Activated CD4-positive, CD25-positive, alpha-beta regulatory T cell treated with anti-CD3 and anti-CD28 coated beads, Interleukin-2, amount 50 U/mL, for 16 hours (primary cell): Measurements from ENCODE around the gene GPATCH8.
"Not testable (repeated sequence)": the region's sequence is repeated elsewhere in the genome, so short reads cannot be mapped to it uniquely, and the experiment has no call there.

Experiments
- DNase-seq: peaks from one replicate; pipeline ENCODE4 v3.0.0-alpha.2; 2020; ENCODE audit warnings: low read depth, low spot score

The GPATCH8 gene

GRCh38 chr17:44503147-44504029 lies at the start of gene GPATCH8:
Gene GPATCH8, minus strand, starts transcription at chr17:44503406. Its CDS starts 36 bp downstream, at chr17:44503370.
- DNase-seq: peak; percentile 86

DNA sequence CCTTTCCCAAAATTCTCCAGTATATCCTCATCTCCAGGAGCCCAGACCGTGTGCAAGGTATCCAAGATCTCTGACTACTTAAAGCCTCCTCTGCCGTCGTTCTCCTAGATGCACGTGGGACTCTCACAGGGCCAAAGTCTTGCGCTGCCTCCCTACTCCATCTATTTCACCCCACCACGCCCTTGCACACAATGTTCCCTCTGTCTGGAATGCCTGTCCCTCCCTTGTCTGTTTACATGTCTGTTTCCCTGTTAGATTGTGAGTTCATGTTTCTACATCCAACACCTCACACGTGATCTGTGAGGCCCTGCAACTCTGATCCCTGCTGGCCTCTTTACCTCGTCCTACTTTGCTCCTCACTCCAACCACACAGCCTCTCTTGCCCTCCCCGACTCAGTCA lies 49.2 kb upstream of the GPATCH8 start:
- no peak for DNase-seq

- no peak for DNase-seq
These were observed 46.5 kb upstream of the GPATCH8 start for GRCh38 chr17:44549686-44550085.

DNA sequence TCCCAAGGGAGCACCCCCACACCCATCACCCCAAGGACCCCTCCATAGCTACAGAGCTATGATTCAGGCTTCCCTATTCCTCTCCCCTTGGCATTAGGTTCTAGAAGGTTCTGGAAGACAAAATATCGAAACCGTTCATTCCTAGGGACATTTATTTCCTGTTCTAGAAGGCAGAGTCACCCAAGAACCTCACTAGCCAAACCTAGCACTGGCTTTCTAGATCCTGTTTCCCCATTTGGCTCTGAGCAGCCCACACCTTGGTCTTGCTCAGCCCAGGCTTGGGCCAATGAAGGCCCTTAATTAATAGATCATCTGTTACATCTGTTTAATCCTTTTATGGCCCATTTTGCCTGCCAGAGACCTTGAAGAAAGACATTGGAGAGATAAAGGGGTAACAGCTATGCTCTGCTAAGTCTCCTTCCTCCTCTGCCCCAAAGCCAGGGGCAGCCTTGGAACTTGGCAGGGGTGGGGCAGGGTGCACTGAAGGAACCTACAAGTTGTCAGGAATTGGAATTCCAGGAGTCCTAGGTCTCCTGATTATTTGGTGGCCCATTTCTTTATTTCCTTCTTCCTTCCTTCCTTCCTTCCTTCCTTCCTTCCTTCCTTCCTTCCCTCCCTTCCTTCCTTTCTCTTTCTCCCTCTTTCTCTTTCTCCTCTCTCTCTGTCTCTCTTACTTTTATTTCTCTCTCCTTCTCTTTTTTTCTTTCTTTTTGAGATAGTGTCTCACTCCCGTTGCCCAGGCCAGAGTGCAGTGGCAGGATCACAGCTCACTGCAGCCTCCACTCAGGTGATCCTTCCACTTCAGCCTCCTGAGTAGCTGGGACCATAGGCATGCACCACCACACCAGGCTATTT lies 45.4 kb upstream of the GPATCH8 start:
- DNase-seq: no peak

DNA sequence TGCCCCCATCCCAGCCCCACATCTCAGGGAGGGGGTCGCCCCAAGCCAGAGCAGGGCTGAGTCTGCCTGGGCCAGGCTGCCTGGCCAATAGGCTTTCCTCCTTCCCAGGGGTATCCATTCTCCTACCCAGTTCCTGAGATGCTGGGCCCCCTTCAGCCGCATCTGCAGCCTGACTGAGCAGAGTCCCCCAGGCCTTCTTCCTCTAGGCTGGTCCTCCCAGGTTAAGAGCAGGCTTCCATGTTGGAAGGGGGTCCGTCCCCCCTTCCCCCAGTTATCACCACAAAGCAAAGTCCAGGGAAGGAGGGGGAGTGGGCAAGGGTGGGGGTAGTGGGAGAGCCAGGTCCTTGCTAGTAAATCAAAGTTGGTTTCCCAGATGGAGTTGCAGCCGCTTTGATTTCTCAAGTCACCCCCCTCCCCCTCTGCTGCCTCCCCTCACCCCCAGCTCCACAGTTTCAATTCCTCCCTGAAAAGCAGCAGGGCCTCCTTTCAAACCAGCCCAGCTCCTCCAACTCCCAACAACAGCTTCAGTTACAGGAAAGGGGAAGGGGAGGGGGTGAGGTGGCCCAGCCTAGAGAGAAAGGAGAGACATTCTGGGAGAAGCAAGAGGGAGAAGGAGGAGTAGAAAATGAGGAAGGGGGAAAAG lies 44.5 kb upstream of the GPATCH8 start:
- DNase-seq: no peak

DNA sequence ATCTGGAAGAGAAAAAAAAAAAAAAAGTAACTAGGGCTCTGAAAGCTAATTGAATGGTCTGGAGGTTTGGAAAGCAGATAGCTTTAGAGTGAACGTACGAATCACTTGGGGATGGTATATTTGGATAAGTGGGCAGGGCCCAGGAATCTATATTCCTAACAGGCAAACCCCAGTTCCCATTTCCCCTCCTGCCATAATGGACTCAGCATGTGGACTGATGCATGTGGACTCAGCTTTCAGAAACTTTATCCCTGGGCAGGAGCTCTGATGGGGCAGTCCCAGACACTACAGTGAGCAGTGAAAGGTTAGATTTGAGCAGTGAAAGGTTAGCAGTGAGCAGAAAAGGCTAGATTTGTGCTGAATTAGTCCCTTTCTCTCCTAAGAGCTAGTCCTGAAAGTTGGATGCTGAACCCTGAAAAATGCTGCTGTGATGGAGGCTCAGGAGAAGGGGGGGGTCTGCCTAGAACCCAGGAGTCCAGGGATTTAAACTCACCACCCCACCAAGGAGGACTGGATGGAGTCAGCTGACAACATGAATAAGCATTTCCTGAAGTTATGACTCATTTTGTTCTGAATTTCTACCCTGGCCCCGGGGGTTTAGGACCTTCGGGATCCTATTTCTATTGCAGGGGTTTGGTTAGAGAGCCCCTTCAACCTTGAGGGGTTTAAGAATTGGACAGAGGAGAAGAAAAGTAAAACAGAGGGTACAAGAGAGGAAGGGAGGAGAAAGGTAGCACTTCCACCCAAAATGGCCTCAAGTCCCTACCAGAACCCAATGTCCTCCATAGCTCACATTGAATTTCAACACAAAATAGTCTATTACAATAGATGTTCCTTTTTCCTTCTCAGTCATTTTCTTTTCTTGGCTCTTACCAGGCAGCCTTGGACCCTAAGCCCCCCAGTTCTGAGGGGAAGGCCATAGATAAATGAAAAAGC lies 43.7 kb upstream of the GPATCH8 start:
- no peak for DNase-seq

- no peak for DNase-seq
These were observed 40.8 kb upstream of the GPATCH8 start for GRCh38 chr17:44543905-44544523.

- no peak for DNase-seq
These were observed 40.2 kb upstream of the GPATCH8 start for GRCh38 chr17:44543213-44543904.

- DNase-seq: no peak
These were observed 38.8 kb upstream of the GPATCH8 start for GRCh38 chr17:44541884-44542581.

DNA sequence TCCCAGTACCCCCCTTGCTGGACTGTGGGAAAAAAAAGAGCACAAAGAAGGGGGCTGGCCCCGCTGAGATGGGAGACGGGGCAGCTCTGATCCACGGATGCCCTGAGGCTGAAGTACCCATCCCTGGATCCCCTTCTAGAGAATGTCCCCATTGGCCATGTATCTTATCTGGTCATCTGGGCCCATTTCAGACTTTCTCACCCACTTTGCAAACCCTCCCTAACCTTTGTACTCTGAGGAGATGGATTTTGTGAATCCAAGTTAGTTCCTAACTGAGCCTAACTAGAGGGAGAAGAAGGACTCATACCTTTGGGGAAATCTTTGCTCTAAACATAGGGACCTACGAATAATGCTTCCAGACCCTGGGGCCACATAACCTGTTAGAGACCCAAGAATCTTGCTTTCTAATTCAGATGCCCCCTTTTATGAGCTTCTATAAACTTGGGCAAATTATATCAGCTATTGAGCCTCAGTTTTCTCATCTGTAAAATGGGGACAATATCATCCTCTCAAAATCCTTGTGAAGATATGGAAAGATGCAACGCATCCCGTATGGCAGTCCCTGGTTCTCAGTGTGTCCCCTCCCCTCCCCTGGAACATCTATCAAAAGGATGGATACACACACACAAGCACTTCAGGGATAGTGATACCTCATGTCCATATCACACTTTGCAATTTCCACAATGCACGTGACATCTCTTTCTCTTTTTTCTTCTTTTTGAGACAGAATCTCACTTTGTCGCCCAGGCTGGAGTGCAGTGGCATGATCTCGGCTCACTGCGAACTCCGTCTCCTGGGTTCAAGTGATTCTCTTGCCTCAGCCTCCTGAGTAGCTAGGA lies 37.3 kb upstream of the GPATCH8 start:
- DNase-seq: no peak

GRCh38 chr17:44539673-44540072 lies 36.5 kb upstream of the GPATCH8 start:
- no peak for DNase-seq

DNA sequence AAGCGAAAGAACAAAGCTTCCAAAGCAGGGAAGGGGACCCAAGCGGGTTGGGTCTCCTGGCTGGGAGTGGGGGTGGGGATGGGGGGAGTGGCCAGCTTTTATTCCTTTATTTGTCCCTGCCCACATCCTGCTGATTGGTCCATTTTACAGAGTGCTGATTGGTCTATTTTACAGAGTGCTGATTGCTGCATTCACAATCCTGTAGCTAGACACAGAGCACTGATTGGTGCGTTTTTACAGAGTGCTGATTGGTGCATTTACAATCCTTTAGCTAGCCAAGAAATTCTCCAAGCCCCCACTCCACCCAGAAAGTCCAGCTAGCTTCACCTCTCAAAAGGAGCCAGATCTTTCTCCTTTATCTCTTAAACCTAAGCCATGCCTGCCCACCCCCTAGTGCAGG lies 34.7 kb upstream of the GPATCH8 start:
- DNase-seq: not testable (repeated sequence)

- DNase-seq: no peak
These were observed 33.1 kb upstream of the GPATCH8 start for GRCh38 chr17:44536090-44536953.

DNA sequence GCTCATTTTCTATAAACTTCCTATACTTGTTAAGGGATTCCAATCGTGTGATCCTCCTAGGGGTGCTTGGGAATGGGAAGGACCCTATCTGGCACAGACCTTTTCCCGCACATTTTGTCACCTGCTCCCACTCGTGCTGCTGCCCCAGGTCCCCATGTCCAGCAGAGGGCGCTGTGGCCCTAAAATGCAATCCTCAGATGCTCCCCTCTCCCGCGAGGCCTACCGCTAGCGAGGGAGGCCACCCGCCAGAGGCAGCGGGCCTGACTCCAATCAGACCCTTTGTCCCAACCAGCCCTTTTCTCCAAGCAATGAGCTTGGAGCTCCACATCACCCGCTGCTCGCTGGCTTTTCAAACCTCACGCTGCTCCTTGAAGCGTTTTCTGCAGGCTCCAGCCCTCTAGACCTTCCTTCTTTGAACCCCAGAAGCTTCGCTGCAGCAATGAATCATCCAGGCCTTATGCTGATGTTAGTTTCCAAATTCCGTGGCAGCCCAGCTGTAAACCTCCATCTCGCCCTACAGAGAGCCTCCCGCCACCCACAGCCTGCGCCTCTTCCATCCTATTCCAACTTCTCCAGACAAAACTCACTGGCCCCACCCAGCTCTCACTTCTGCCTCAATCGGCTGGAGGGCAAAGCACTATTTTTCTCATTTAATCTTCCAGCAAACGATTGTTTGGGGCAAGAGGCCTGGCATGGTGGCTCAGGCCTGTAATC lies 30.5 kb upstream of the GPATCH8 start:
- peak; percentile 70 for DNase-seq

- DNase-seq: no peak
These were observed 27.8 kb upstream of the GPATCH8 start for GRCh38 chr17:44530896-44531418.

GRCh38 chr17:44529864-44530263 lies 26.7 kb upstream of the GPATCH8 start:
- no peak for DNase-seq
